ENCODE measurements around the gene SSMEM1.
"Not testable (repeated sequence)": the region's sequence is repeated elsewhere in the genome, so short reads cannot be mapped to it uniquely, and the experiment has no call there.

The SSMEM1 gene

DNA sequence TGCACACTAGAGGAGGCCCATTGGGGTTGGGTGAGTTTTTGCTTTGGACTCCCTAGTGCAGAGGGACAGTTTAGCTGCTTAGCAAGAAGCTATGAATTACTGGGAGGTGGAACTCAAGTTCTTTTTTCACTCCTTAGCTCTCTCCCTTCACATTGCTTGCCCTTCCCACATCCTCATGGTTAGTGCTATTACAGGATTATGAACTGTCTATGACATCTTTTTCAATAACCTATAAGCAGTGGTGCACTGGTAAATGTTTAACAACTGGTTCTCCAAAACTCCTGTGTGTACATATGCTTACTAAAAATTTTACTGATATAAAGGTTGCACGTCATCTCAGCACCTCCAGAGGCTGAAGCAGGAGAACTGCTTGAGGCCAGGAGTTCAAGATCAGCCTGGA is 6.2 kb downstream of the SSMEM1 start:
- DNase-seq (ENCODE audit: low spot score) = no peak

DNA sequence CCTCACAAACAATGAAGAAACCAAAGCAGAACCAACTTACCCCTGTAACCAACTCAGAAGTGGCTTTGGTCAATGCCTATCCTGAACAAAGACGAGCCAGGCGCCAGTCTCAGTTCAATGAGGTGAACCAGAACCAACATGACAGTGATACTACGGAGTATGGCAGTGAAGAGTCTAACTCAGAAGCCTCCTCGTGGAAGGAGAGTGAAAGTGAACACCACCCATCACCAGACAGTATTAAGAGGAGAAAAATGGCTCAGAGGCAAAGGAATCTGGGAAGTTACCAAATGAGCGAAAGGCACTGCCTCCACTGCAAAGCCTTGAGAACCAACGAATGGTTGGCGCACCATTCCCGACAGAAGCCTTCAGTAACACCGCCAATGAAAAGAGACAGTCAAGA is 8.4 kb downstream of the SSMEM1 start:
- DNase-seq (ENCODE audit: low spot score) = no peak

DNA sequence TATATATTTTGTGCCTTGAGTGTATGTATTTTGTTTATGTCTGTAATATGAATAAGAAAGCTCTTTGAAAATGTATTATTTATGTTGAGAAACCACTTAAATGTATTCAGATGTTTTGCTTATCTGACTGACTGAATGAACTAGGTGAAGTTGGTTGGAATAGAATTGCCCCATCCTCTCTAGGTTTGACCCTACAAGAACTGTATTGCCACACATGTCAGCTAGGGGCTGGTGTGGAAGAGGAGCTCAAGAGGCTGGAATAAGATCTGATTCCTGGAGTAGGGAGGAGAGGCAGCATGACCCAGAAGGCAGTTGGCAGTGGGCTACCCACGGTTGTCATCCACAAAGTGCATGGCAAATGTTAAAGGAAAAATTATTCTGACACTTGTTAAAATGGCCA is 9.1 kb downstream of the SSMEM1 start:
- no peak for DNase-seq (ENCODE audit: low spot score)

DNA sequence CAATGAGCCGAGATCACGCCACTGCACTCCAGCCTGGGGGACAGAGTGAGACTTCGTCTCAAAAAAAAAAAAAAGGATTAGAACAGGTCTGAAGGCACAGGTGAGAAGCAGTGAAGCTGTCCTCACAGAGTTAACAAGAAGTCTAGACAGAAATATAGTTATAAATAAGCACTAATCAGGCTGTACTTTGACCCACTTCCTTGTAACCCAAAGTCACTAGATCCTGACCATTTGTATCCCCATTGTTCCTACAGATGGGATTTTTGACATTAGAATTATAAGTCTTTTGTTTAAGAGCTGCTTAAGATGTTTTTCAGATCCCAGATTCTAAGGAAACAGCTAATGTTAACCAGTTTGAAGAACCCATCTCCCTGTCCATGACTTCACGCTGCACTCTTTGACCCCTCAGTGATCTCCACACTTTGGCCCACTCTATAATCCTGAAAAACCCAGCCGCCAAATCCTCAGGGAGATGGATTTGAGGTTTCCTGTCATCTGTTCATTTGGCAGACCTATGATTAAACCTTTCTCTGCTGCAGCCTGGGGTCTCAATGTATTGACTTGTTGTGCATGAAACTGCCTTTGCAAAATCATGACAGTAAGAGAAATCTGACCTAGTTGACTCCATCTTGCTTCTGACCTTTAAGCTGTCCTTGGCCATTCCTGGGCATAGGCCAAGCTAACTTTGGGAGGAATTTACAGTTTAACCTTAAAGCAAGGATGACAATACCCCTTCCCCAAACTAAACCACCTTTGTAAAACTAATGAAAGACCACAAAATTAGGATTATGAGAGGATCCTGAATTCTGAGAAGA is 11.4 kb downstream of the SSMEM1 start:
- no peak for DNase-seq (ENCODE audit: low spot score)

DNA sequence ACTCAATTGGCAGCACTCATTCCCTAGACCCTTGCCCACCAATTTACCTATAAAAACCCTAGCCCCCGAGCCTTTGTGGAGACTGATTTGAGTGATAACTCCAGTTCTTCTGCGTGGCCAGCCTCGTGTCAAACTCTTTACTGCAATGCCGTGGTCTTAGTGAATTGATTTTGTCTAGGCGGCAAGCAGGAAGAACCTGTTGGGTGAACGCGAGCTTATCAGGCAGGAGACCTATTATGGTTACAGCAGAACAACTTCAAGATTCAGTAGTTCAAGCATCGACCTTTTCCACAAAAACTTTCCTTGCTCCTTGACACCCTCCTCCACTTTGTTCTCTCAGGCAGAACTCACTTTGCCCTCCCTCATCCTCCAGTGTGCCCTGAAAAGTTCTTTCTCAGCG is 12.2 kb downstream of the SSMEM1 start:
- no peak for DNase-seq (ENCODE audit: low spot score)

DNA sequence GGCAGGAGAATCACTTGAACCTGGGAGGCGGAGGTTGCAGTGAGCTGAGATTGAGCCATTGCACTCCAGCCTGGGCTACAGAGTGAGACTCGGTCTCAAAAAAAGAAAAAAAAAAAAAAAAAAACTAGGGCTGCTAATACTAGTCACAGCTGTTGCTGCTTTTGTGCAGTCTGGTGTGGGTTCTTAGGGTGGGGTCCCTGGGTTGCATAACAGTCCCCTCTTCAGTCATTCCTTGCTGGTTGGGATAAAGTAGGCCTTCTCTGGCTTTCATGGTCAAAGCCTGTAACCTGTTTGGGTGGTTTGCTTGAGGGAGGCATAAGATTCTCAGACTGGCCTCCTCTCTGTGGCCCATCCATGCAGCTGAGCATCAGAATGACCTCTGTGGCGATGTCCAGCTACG is 14.1 kb downstream of the SSMEM1 start:
- DNase-seq (ENCODE audit: low spot score) = no peak

DNA sequence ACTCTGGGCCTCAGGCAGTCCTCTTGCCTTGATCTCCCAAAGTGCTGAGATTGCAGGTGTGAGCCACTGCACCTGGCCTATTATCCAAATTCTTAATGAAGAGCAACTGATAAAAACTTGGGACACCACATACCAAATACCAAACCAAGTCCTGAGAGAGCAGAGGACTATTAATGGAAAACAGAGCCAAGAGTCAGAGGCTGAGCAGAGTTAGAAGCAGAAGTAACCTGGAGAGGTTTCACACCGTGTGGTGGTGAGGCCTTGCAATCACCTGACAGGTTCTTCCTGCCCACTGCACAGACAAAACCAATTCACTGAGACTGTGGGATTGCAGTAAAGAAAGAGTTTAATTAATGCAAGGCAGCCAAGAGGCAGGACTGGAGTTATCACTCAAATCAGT is 16.0 kb downstream of the SSMEM1 start:
- DNase-seq (ENCODE audit: low spot score) = no peak

DNA sequence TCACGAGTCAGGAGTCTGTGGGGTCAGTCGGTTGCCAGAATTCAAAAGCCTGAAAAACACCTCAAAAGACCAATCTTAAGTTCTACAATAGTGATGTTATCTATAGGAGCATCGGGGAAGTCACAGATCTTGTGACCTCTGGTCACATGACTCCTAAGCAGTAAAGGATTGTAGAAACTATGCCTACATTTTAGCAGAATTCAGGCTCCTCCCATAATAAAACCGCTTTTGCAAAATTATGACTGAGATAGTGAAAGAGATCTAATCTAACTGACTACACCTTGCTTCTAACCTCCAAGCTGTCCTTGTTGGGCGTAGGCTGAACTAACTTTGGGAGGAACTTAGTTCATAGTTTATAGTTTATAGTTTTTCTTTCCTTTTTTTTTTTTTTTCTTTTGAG is 16.6 kb downstream of the SSMEM1 start:
- no peak for DNase-seq (ENCODE audit: low spot score)

DNA sequence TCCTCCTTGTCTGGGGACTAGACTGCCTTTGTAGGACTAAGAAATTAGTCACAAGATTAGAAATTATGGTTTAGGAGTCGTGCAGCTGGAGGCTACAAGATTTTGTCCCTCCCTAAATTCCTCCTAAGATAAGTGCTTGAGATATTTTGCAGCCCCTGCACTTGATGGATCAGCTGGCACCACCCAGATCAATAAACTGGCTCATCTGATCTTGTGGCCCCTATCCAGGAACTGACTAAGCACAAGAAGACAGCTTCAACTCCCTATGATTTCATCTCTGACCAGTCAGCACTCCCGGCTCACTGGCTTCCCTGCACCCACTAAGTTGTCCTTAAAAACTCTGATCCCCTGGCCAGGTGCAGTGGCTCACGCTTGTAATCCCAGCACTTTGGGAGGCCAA is 17.3 kb downstream of the SSMEM1 start:
- DNase-seq (ENCODE audit: low spot score) = not testable (repeated sequence)

DNA sequence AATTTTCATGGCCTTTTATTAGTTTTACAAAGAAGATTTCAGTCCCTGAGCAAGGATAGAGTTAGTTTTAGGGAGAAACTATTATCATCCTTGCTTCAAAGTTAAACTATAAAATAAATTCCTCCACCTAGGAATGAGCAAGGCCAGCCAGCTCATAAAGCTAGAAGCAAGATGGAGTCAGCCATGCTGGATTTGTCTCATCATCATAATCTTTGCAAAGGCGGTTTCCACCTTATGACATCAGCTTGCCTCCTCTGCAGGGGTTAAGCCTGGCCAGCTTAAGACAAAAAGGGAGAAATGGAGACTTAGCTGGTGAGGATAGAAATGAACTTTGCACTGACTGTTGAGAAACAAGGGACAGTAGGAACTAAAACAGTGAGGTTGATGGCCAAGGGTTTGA is 18.7 kb downstream of the SSMEM1 start:
- no peak for DNase-seq (ENCODE audit: low spot score)

DNA sequence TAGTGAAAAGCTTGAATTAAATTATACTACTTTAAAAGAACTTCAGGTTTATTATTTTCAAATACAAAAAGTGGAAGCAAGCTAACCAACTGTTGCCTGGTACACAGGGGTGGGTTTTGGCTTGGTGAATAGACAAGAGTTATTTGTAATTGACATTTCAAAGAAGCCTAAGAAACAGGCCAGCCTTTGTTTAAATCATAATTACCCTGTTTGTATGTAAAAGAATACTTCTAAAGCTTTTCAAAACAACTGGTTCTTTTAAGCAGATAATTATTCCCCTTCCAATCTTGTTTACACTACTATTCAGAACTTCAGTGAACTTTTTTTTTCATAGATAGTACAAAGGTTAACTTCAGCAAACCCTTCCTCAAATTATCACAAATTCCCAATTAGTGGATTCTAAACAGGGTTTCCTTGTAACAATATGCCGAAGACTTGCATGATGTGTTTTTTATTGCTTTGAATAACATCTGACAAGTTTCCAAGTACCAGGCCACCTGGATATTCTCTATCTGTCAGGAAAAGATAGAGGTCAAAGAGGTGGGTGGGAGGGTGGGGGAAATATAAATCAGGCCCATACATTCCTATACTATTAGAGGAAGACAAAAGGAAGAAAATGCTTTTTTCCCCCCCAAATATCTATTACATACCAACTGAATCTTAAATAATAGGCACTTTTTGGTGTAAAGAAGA is 20.4 kb downstream of the SSMEM1 start:
- no peak for DNase-seq (ENCODE audit: low spot score)

DNA sequence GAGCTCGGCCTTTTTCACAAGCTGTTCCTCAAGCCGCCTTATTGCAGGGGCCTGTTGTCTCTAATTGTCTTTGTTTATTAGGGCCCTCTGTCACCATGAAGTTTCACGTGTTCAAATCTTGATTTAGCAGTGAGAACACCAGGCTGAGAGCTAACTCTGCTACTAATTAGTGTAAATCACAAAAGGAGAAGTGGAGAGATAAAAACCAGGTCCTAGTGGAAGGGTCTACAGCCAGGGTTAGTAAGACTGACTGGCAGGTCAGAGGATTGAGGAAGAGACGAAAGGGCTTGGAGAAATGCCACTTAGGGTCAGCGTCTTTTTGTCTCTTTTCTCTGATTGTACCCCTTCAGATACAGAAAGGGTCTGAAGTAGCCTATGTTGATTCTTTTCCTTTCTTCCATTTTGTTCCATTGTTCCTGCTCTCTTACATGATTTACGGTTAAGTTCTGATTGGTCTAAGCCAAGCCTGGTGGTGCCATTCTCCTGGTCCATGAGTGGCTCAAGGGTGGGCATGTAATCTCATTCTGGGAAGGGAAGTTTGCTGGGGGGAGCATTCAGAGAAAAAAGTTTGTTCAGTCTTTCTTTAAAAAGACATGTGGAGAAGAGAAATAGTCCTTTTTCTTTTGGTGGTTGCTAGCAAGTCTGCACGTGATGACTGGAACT is 21.3 kb downstream of the SSMEM1 start:
- no peak for DNase-seq (ENCODE audit: low spot score)

DNA sequence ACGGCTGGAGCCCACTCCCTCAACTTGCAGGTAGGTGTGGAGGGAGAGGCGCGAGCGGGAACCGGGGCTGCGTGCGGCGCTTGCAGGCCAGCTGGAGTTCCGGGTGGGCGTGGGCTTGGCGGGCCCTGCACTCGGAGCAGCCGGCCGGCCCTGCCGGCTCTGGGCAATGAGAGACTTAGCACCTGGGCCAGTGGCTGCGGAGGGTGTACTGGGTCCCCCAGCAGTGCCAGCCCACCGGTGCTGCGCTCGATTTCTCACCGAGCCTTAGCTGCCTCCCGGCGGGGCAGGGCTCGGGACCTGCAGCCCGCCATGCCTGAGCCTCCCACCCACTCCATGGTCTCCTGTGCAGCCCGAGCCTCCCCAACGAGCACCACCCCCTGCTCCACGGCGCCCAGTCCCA is 22.3 kb downstream of the SSMEM1 start:
- DNase-seq (ENCODE audit: low spot score) = not testable (repeated sequence)

DNA sequence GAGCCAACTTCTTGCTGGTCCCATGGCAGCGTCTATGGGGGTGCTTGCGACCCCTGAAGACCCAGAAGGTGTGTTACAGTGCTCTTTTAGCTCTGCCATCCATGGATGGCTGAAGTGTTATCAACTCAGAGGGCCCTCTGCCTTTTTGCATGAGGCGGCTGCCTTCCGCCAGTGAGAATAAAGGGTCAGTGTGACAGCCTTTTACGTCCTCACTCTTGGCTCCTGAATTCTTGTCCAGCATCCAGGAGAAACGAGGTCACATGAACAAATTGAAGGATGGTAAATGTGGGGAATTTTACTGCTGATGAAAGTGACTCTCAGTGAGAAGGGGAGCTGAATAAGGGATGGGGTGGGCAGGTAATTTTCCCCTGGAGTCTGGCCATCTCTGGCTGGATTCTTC is 24.1 kb downstream of the SSMEM1 start:
- DNase-seq (ENCODE audit: low spot score) = no peak

DNA sequence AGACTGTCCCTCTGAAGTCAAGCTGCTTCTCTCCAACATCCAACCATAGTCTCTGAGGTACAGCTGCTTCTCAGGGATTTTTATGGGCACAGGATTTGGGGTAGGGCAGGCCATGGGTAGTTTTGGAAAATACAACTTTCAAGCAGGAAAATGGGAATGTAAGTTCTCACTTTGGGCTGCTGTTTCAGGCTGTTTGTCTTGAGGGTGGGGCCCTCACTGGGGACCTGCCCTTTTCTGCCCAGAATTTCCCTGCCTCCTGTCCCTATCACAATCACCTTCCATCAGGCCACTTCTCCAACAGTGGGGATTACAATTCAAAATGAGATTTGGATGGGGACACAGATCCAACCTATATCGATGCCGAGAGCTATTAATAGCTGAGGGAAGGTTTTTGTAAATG is 24.5 kb downstream of the SSMEM1 start:
- DNase-seq (ENCODE audit: low spot score) = no peak

DNA sequence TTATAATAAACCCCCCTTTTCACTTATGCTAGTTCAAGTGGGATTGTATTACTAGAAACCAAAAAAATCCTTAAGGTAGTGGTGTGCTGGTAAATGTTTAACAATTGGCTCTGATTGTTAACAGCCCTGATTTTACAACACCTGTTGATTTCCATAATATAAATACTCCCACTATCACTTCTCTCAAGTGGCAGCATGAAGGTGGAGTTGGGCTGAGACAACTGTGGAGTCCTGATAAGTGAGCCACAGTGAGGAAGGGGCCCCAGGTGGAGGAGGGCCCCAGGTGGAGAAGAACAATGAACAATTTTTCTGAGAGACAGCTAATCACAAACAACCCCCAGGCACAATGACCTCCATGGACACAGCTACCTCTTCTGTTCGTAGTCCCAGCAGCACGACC is 26.4 kb downstream of the SSMEM1 start:
- no peak for DNase-seq (ENCODE audit: low spot score)

DNA sequence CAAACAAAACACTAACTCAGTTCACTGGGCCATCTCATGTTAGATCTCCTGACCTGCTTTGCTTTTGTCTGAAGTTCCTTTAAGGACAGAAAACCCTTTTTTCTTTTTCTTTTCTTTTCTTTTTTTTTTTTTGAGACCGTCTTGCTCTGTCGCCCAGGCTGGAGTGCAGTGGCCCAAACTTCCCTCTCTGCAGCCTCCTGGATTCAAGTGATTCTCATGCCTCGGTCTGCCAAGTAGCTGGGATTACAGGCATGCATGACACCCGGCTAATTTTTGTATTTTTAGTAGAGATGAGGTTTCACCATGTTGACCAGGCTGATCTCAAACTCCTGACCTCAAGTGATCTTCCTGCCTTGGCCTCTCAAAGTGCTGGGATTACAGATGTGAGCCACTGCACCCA is 28.7 kb downstream of the SSMEM1 start:
- not testable (repeated sequence) for DNase-seq (ENCODE audit: low spot score)

DNA sequence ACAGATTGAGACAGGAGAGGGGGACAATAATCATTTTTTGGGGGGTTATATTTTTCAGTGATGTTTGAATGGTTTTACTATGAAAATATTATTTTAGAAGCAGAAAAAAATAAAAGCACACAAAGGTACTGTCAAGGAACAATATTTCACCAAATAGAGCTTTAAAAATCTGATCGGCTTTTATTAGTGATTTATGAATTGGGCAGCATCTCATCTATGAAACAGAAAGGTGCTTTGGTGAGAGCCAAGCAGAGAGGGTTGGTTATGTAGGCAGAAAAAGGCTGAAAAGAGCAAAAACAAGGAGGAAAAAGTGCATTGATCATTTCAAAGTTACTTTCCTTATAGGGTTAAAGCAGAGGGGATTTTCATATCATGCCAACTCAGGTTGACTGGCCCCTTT is 32.6 kb downstream of the SSMEM1 start:
- DNase-seq (ENCODE audit: low spot score) = no peak

DNA sequence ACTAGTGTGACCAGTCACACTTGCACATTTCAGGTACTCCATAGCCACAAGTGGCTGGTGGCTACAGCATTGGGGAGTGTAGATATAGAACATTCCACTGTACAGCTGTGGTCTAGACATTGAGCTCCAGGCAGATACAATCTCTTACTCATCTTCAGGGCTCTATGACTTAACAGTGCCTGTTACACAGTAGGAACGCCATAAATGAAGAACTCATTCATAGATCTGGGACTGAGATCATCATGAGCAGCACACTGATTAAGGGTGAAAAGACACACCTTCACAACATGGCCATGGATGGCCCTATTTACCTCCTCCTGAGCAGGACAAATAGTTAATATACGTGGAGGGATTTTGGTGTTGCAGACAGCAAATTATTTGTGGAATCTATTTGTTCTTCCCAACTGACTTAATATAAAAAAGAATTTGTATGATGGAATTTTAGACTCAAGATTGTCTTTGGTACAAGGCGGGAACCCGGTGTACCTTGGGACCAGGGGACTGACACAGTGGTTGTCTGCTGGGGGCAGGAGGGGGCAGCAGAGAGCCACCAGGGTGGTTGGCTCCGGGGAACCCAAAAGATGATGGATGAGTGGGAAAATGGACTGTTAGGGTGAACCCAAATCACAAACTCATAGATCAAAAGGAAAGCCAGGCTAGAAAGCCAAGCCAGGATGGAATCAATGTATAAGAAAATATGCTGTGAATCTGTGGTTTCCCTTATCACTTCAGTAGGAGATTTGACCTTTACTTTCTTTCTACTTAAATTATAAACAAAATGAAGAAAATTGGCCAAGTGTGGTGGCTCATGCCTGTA is 34.7 kb downstream of the SSMEM1 start:
- DNase-seq (ENCODE audit: low spot score) = peak; percentile 32

DNA sequence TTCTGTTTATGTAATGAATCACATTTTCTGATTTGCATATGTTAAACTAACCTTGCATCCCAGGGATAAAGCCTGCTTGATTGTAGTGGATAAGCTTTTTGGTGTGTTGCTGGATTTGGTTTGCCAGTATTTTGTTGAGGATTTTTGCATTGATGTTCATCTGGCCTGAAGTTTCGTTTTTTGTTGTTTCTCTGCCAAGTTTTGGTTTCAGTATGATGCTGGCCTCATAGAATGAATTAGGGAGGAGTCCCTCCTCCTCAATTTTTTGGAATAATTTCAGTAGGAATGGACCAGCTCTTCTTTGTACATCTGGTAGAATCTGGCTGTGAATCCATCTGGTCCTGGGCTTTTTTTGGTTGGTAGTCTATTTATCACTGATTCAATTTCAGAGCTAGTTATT is 35.8 kb downstream of the SSMEM1 start:
- DNase-seq (ENCODE audit: low spot score) = not testable (repeated sequence)

DNA sequence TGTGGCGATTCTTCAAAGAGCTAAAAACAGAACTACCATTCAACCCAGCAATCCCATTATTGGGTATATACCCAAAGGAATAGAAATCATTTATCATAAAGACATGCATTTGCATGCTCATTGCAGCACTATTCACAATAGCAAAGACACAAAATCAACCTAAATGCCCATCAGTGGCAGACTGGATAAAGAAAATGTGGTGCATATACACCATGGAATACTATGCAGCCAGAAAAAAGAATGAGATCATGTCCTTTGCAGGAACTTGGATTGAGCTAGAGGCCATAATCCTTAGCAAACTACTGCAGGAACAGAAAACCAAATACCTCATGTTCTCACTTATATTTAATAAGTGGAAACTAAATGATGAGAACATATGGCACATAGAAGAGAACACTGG is 38.8 kb downstream of the SSMEM1 start:
- not testable (repeated sequence) for DNase-seq (ENCODE audit: low spot score)

DNA sequence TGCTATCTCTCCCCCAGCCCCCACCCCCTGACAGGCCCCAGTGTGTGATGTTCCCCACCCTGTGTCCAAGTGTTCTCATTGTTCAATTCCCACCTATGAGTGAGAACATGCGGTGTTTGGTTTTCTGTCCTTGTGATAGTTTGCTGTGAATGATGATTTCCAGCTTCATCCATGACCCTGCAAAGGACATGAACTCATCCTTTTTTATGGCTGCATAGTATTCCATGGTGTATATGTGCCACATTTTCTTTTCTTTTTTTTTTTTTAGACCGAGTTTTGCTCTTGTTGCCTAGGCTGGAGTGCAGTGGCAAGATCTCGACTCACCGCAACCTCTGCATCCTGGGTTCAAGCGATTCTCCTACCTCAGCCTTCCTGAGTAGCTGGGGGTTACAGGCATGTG is 41.2 kb downstream of the SSMEM1 start:
- not testable (repeated sequence) for DNase-seq (ENCODE audit: low spot score)
